DMS114 treated with DMSO at 0.1 percent for 48 hours (cell line): ENCODE measurements around the gene EPS8L1.
"Not testable (repeated sequence)": the region's sequence is repeated elsewhere in the genome, so short reads cannot be mapped to it uniquely, and the experiment has no call there.

ENCODE experiments used
- DNase-seq: peaks from one replicate; lab custom pipeline; 2025; ENCODE audit not compliant: unreplicated experiment; lab: John Stamatoyannopoulos, UW

Gene EPS8L1

GRCh38 chr19:55048446-55048845, 27.2 kb upstream of the EPS8L1 start:
- DNase-seq = no peak

GRCh38 chr19:55050749-55051532, 24.7 kb upstream of the EPS8L1 start:
- no peak for DNase-seq

GRCh38 chr19:55053735-55054134, 21.9 kb upstream of the EPS8L1 start:
- DNase-seq = no peak

- DNase-seq = no peak
Observed at GRCh38 chr19:55056827-55057226, 18.8 kb upstream of the EPS8L1 start.

GRCh38 chr19:55058781-55059610, 16.7 kb upstream of the EPS8L1 start:
- DNase-seq = no peak

GRCh38 chr19:55060287-55060686, 15.4 kb upstream of the EPS8L1 start:
- DNase-seq = not testable (repeated sequence)

GRCh38 chr19:55062735-55063491, 12.8 kb upstream of the EPS8L1 start, which contains the start of gene RDH13:
TSS of gene RDH13 (minus strand) at chr19:55063148. CDS start at chr19:55063032, 116 bp downstream.
- peak; percentile 94 for DNase-seq

- DNase-seq = no peak
Observed at GRCh38 chr19:55063492-55063843, 12.2 kb upstream of the EPS8L1 start.

- not testable (repeated sequence) for DNase-seq
Observed at GRCh38 chr19:55065516-55065915, 10.2 kb upstream of the EPS8L1 start.

GRCh38 chr19:55066107-55066709, 9.5 kb upstream of the EPS8L1 start:
- DNase-seq = no peak

- DNase-seq = no peak
Observed at GRCh38 chr19:55067869-55068268, 7.8 kb upstream of the EPS8L1 start.

GRCh38 chr19:55068950-55069864, 6.5 kb upstream of the EPS8L1 start:
- no peak for DNase-seq

- no peak for DNase-seq
Observed at GRCh38 chr19:55069865-55070197, 5.8 kb upstream of the EPS8L1 start.

- no peak for DNase-seq
Observed at GRCh38 chr19:55070466-55071128, 5.1 kb upstream of the EPS8L1 start.

GRCh38 chr19:55071129-55071502, 4.6 kb upstream of the EPS8L1 start:
- no peak for DNase-seq

GRCh38 chr19:55071913-55072312, 3.8 kb upstream of the EPS8L1 start:
- DNase-seq = no peak

GRCh38 chr19:55076321-55076720, 652 bp downstream of the EPS8L1 start:
- no peak for DNase-seq

GRCh38 chr19:55077106-55077505, 1.4 kb downstream of the EPS8L1 start:
- DNase-seq = no peak

- DNase-seq = no peak
Observed at GRCh38 chr19:55078996-55079395, 3.3 kb downstream of the EPS8L1 start.
